K562 (cell line): ENCODE results near the gene CRKL. TPM values are rescaled to one million over a fixed set of nuclear protein-coding genes. Genes with fewer than 3 reads are reported as not detected.
"Not testable (repeated sequence)": the region's sequence is repeated elsewhere in the genome, so short reads cannot be mapped to it uniquely, and the experiment has no call there.

Experiments used
- ATAC-seq: fragments of 200-7000 bp; cut with Tn5 transposase; 3 replicates; pipeline ENCODE4 v1.9.1; 2020; ENCODE audit warnings: moderate library complexity
- BruUV-seq: library from RNA; stranded (reverse); fragments of 400-500 nt; replicated peaks from 2 replicates; lab custom pipeline; 2021; lab: Mats Ljungman, UMichigan
- CTCF ChIA-PET: fragments of 300-600 bp; formaldehyde crosslinking; extraction: SDS; loops from one replicate; lab custom pipeline; 2021; ENCODE audit warnings: low intra/inter-chr PET ratio; lab: Yijun Ruan, JAX
- POLR2A ChIA-PET: fragments of 300-600, 350-650 bp; sonication (Branson Sonifier 250); formaldehyde crosslinking; extraction: SDS; loops from one replicate; lab custom pipeline; 2021; ENCODE audit warnings: antibody characterized with exemption, inconsistent platforms; lab: Yijun Ruan, JAX
- DNase-seq, 4 experiments: peaks; one replicate each; pipeline versions ENCODE4 v3.0.0 to v3.0.0-alpha.2; 2011 to 2018; ENCODE audit warnings: low spot score in 3 of 4, mixed read lengths in 3 of 4; ENCODE audit errors: extremely low read depth in 1 of 4
- FAIRE-seq: peaks from 2 replicates; lab custom pipeline; 2011; peaks lifted over from hg19 to GRCh38; lab: Jason Lieb, UNC
- H2AFZ ChIP-seq: 2 replicates; pipeline ENCODE4 v1.6.0; 2011; ENCODE audit warnings: low read depth, low read length, control low read depth, inconsistent platforms
- H3K27ac ChIP-seq: fragments of 200-600 bp; 3 replicates; pipeline ENCODE4 v1.8.0; 2011; ENCODE audit warnings: low read depth, mild to moderate bottlenecking, control low read depth, inconsistent platforms, low read length, moderate library complexity, mixed read lengths; ENCODE audit errors: extremely low read depth
- H3K27me3 ChIP-seq, 2 experiments: fragments of 300-600 bp in 1 of 2; 2 replicates in 1 of 2; 3 replicates in 1 of 2; pipeline versions ENCODE4 v1.6.0 to v1.8.0; 2011; ENCODE audit warnings: inconsistent platforms in 2 of 2, low read length in 2 of 2, mild to moderate bottlenecking in 1 of 2, mixed read lengths in 1 of 2, moderate library complexity in 1 of 2; ENCODE audit not compliant: control insufficient read depth in 2 of 2, insufficient read depth in 2 of 2
- H3K36me3 ChIP-seq: fragments of 300-600 bp; 3 replicates; pipeline ENCODE4 v1.8.0; 2011; ENCODE audit warnings: mild to moderate bottlenecking, low read length, inconsistent platforms; ENCODE audit not compliant: control insufficient read depth, insufficient read depth
- H3K4me1 ChIP-seq, 2 experiments: fragments of 200-600 bp in 1 of 2; replicated peaks in 1 of 2; 2 replicates in 1 of 2; 3 replicates in 1 of 2; pipeline versions ENCODE4 v1.5.1 to v1.8.0; 2011; ENCODE audit warnings: inconsistent platforms in 2 of 2, low read length in 2 of 2, mild to moderate bottlenecking in 1 of 2, mixed read lengths in 1 of 2, moderate library complexity in 1 of 2; ENCODE audit not compliant: control insufficient read depth in 2 of 2, insufficient read depth in 2 of 2
- H3K4me2 ChIP-seq: 2 replicates; pipeline ENCODE4 v1.6.1; 2011; ENCODE audit warnings: low read length, control low read depth, inconsistent platforms, mixed read lengths; ENCODE audit not compliant: insufficient read depth
- H3K4me3 ChIP-seq: fragments of 200-600 bp; sonication (generic), shearing (Covaris generic); 2 replicates; pipeline ENCODE4 v1.5.1; 2016; ENCODE audit warnings: control low read depth, inconsistent platforms
- H3K79me2 ChIP-seq: fragments of 200-600 bp; 3 replicates; pipeline ENCODE4 v1.8.0; 2011; ENCODE audit warnings: low read length, inconsistent platforms; ENCODE audit not compliant: control insufficient read depth, insufficient read depth
- H3K9ac ChIP-seq, 2 experiments: 2 replicates each; pipeline versions ENCODE4 v1.6.0 to v1.6.1; 2011; ENCODE audit warnings: low read depth in 2 of 2, low read length in 2 of 2, control low read depth in 1 of 2, inconsistent platforms in 1 of 2, mild to moderate bottlenecking in 1 of 2, mixed read lengths in 1 of 2; ENCODE audit not compliant: insufficient read depth in 1 of 2
- H3K9me1 ChIP-seq: one replicate; pipeline ENCODE4 v1.6.0; 2011; ENCODE audit warnings: inconsistent platforms, mild to moderate bottlenecking, low read length, moderate library complexity; ENCODE audit not compliant: control insufficient read depth, insufficient read depth
- H3K9me3 ChIP-seq: replicated peaks from 2 replicates; pipeline ENCODE4 v1.5.1; 2011; ENCODE audit warnings: low read depth, low read length, inconsistent platforms; ENCODE audit not compliant: control insufficient read depth, insufficient read depth
- H4K20me1 ChIP-seq: replicated peaks from 2 replicates; pipeline ENCODE4 v1.6.1; 2011; ENCODE audit warnings: low read length, inconsistent platforms, mixed read lengths; ENCODE audit not compliant: control insufficient read depth, insufficient read depth
- ARNT ChIP-seq, 2 experiments: fragments of 450-650 bp; IDR thresholded peaks; 2 replicates each; pipeline ENCODE4 v1.6.1; 2016; ENCODE audit warnings: mild to moderate bottlenecking in 1 of 2
- FOXK1 ChIP-seq: sonication (generic); formaldehyde crosslinking; IDR thresholded peaks from 2 replicates; pipeline ENCODE4 v1.8.0; 2022; ENCODE audit warnings: missing genetic modification reagents, mild to moderate bottlenecking, borderline replicate concordance
- HDAC2 ChIP-seq: fragments of 450-650 bp; IDR thresholded peaks from 2 replicates; pipeline ENCODE4 v1.6.1; 2016; ENCODE audit warnings: mild to moderate bottlenecking
- MYBL2 ChIP-seq, 2 experiments: fragments of 450-650 bp in 1 of 2; sonication (generic) in 1 of 2; formaldehyde crosslinking in 1 of 2; IDR thresholded peaks; 2 replicates each; pipeline versions ENCODE4 v1.6.1 to v1.8.1; 2017 to 2022; ENCODE audit warnings: borderline replicate concordance in 1 of 2, inconsistent platforms in 1 of 2, low read depth in 1 of 2, mild to moderate bottlenecking in 1 of 2, missing genetic modification reagents in 1 of 2, moderate library complexity in 1 of 2
- MYC ChIP-seq, 2 experiments: fragments of 250-450 bp in 1 of 2; sonication (Bioruptor Pico) in 1 of 2; IDR thresholded peaks; 2 replicates each; pipeline versions ENCODE4 v1.5.1 to v1.6.1; 2012 to 2021; ENCODE audit warnings: low read depth in 2 of 2, borderline replicate concordance in 1 of 2, improper control_type of control experiment in 1 of 2, low read length in 1 of 2, mild to moderate bottlenecking in 1 of 2, moderate library complexity in 1 of 2
- RBFOX2 ChIP-seq: fragments of 200-400 bp; formaldehyde crosslinking; IDR thresholded peaks from 2 replicates; pipeline ENCODE4 v1.6.1; 2017; ENCODE audit warnings: low read depth, mild to moderate bottlenecking, low read length, moderate library complexity
- SIN3A ChIP-seq, 2 experiments: fragments of 150-350 bp in 1 of 2; IDR thresholded peaks; 2 replicates each; pipeline ENCODE4 v1.6.1; 2011 to 2016; ENCODE audit warnings: borderline replicate concordance in 2 of 2, low read depth in 2 of 2, low read length in 2 of 2, mild to moderate bottlenecking in 2 of 2, moderate library complexity in 2 of 2; ENCODE audit not compliant: control insufficient read depth in 1 of 2
- TBL1XR1 ChIP-seq, 2 experiments: IDR thresholded peaks; 2 replicates each; pipeline ENCODE4 v1.6.1; 2012; ENCODE audit warnings: improper control_type of control experiment in 2 of 2, low read length in 2 of 2, mild to moderate bottlenecking in 1 of 2
- TRIM24 ChIP-seq, 2 experiments: fragments of 450-650 bp; IDR thresholded peaks; 2 replicates each; pipeline ENCODE4 v1.6.1; 2016
- XRCC5 ChIP-seq: fragments of 200-400 bp; formaldehyde crosslinking; IDR thresholded peaks from 2 replicates; pipeline ENCODE4 v1.6.1; 2017; ENCODE audit warnings: low read depth, mild to moderate bottlenecking, low read length
- WGBS: fragments of 100-300 bp; shearing (Covaris generic); methylation state at CpG from one replicate; pipeline ENCODE4 v1.1.6; 2016; ENCODE audit warnings: low coverage, mixed read lengths; ENCODE audit not compliant: insufficient coverage; ENCODE audit errors: missing lambda C conversion rate; 5-methylcytosine and 5-hydroxymethylcytosine counted together
- in situ Hi-C: fragments of 300-500 bp; cut with MboI; formaldehyde crosslinking; loops from 4 replicates; pipeline ENCODE4 v1.15.0; 2018; ENCODE audit warnings: inconsistent platforms, mixed read lengths
- intact Hi-C: fragments of 100-400 bp; cut with micrococcal nuclease; formaldehyde crosslinking; loops from 2 replicates; pipeline ENCODE4 v1.14.2; 2022
- polyA plus RNA-seq, 8 experiments: library from polyadenylated mRNA; depleted of rRNA in 4 of 8; stranded (reverse) in 5 of 8; unstranded in 3 of 8; fragments of >200 nt; fragmentation: Nextera tagmentation in 2 of 8; fragmentation: Illumina TruSeq in 1 of 8; extraction: Ambion mirVana in 2 of 8; extraction: Trizol in 1 of 8; gene quantifications; 2 replicates each; pipeline versions ENCODE4 v1.2.1 to v1.2.3, GENCODE V29; 2011 to 2014; ENCODE audit warnings: inconsistent platforms in 1 of 8, missing spikeins in 1 of 8
- total RNA-seq, 7 experiments: library from RNA; depleted of rRNA in 6 of 7; stranded (reverse); fragments of >200 nt in 6 of 7; fragmentation: Illumina TruSeq in 2 of 7; extraction: Trizol in 2 of 7; gene quantifications; 2 replicates each; pipeline versions ENCODE4 v1.2.1 to v1.2.3, GENCODE V29; 2011 to 2021; ENCODE audit warnings: low replicate concordance in 1 of 7
- TF ChIP-seq, protein P1 (sequence below): sonication (generic); formaldehyde crosslinking; IDR thresholded peaks from 2 replicates; pipeline ENCODE4 v1.8.1; 2023; ENCODE audit warnings: mild to moderate bottlenecking, missing genetic modification reagents
- TF ChIP-seq, protein P2 (sequence below): sonication (generic); formaldehyde crosslinking; IDR thresholded peaks from 2 replicates; pipeline ENCODE4 v1.8.0; 2022; ENCODE audit warnings: missing genetic modification reagents, mild to moderate bottlenecking, borderline replicate concordance
- TF ChIP-seq, protein P3 (sequence below): fragments of 450-650 bp; IDR thresholded peaks from 2 replicates; pipeline ENCODE4 v1.6.1; 2016; ENCODE audit warnings: borderline replicate concordance

Gene CRKL
- total and polyA plus RNA-seq, 9 of the 15 experiments (the other 6 are each of a cell fraction or from before 2014, with no cell fraction given): 100 to 263 (median 124) TPM

DNA sequence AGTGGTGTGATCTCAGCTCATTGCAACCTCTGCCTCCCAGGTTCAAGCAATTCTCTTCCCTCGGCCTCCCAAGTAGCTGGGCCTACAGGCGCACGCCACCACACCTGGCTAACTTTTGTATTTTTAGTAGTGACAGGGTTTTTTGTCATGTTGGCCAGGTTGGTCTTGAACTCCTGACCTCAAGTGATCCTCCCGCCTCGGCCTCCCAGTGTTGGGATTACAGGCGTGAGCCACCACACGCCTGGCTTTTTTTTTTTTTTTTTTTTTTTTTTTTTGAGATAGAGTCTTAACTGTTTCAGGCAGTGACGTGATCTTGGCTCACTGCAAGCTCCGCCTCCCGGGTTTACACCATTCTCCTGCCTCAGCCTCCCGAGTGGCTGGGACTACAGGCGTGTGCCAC is 13.2 kb downstream of the CRKL start:
- H3K4me3 ChIP-seq; DNase-seq; FAIRE-seq; in situ Hi-C loops; H3K9me3 ChIP-seq; H2AFZ ChIP-seq; H3K4me2 ChIP-seq; H3K27ac ChIP-seq; BruUV-seq; CTCF ChIA-PET; H3K27me3 ChIP-seq; H3K9ac ChIP-seq; ATAC-seq; TF ChIP-seq MYC (IDR thresholded peaks at IDR 0.05; ENCODE audit: low read depth, low read length); MYBL2 (IDR thresholded peaks at IDR 0.05; ENCODE audit: low read depth): not testable (repeated sequence)
- Histone ChIP-seq H3K9me1 (peaks cover 13% of the 10 kb centered on the region), H4K20me1 (peaks cover 74% of the 10 kb centered on the region), H3K4me1 (peaks cover 9 to 12% of the 10 kb centered on the region in 2 experiments; a peak in 4 of 5 replicates), H3K79me2 (peaks cover 99% of the 10 kb centered on the region), H3K36me3 (peaks cover 80% of the 10 kb centered on the region)
- WGBS: 90% methylated on average over 12 of the region's 12 CpGs
- POLR2A ChIA-PET: interaction anchor here (0.7 to 64.4 kb wide), 3 partner anchors 12 to 44 kb away, joined by 3 to 1556 read pairs (median 1556); partner anchors contain the start of genes AIFM3, CRKL and LZTR1
- intact Hi-C loops: loop anchor here (5.0 kb wide), 1 partner anchor 52 kb away; the partner anchor contains the start of gene LZTR1
- TF ChIP-seq XRCC5: 0 out of 2 replicates have a peak, but pooled peaks have one; percentile 37
- TF ChIP-seq HDAC2: peak; percentile 27; the same call in 1 of the 2 replicates
- peak; percentile 20 to 42; a peak in 2 of 4 replicates for TF ChIP-seq TRIM24 (IDR thresholded peaks at IDR 0.05)
- 0 out of 4 replicates have a peak, but pooled peaks of 1 of the 2 experiments have one; percentile 23 for TF ChIP-seq TBL1XR1 (IDR thresholded peaks at IDR 0.05; ENCODE audit: low read length in 2 of 2)
- TF ChIP-seq, protein P1, sequence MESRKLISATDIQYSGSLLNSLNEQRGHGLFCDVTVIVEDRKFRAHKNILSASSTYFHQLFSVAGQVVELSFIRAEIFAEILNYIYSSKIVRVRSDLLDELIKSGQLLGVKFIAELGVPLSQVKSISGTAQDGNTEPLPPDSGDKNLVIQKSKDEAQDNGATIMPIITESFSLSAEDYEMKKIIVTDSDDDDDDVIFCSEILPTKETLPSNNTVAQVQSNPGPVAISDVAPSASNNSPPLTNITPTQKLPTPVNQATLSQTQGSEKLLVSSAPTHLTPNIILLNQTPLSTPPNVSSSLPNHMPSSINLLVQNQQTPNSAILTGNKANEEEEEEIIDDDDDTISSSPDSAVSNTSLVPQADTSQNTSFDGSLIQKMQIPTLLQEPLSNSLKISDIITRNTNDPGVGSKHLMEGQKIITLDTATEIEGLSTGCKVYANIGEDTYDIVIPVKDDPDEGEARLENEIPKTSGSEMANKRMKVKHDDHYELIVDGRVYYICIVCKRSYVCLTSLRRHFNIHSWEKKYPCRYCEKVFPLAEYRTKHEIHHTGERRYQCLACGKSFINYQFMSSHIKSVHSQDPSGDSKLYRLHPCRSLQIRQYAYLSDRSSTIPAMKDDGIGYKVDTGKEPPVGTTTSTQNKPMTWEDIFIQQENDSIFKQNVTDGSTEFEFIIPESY (CRISPR knock-in tag): peak; percentile 93
- TF ChIP-seq ARNT (IDR thresholded peaks at IDR 0.05): 0 out of 4 replicates have a peak, but pooled peaks of 1 of the 2 experiments have one; percentile 15
- TF ChIP-seq FOXK1 (CRISPR knock-in tag): peak; percentile 28; the same call in 1 of the 2 replicates
- TF ChIP-seq MYC (CRISPR knock-in tag; IDR thresholded peaks at IDR 0.05; ENCODE audit: borderline replicate concordance, low read depth): 0 out of 2 replicates have a peak, but pooled peaks have one; percentile 20
- TF ChIP-seq, protein P2, sequence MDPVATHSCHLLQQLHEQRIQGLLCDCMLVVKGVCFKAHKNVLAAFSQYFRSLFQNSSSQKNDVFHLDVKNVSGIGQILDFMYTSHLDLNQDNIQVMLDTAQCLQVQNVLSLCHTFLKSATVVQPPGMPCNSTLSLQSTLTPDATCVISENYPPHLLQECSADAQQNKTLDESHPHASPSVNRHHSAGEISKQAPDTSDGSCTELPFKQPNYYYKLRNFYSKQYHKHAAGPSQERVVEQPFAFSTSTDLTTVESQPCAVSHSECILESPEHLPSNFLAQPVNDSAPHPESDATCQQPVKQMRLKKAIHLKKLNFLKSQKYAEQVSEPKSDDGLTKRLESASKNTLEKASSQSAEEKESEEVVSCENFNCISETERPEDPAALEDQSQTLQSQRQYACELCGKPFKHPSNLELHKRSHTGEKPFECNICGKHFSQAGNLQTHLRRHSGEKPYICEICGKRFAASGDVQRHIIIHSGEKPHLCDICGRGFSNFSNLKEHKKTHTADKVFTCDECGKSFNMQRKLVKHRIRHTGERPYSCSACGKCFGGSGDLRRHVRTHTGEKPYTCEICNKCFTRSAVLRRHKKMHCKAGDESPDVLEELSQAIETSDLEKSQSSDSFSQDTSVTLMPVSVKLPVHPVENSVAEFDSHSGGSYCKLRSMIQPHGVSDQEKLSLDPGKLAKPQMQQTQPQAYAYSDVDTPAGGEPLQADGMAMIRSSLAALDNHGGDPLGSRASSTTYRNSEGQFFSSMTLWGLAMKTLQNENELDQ: 0 out of 2 replicates have a peak, but pooled peaks have one; percentile 58
- TF ChIP-seq, protein P3, sequence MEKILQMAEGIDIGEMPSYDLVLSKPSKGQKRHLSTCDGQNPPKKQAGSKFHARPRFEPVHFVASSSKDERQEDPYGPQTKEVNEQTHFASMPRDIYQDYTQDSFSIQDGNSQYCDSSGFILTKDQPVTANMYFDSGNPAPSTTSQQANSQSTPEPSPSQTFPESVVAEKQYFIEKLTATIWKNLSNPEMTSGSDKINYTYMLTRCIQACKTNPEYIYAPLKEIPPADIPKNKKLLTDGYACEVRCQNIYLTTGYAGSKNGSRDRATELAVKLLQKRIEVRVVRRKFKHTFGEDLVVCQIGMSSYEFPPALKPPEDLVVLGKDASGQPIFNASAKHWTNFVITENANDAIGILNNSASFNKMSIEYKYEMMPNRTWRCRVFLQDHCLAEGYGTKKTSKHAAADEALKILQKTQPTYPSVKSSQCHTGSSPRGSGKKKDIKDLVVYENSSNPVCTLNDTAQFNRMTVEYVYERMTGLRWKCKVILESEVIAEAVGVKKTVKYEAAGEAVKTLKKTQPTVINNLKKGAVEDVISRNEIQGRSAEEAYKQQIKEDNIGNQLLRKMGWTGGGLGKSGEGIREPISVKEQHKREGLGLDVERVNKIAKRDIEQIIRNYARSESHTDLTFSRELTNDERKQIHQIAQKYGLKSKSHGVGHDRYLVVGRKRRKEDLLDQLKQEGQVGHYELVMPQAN: peak; percentile 47; the same call in 1 of the 2 replicates
- TF ChIP-seq RBFOX2: peak; percentile 28; the same call in 1 of the 2 replicates
- 0 out of 4 replicates have a peak, but pooled peaks of 1 of the 2 experiments have one; percentile 16 for TF ChIP-seq SIN3A (IDR thresholded peaks at IDR 0.05; ENCODE audit: borderline replicate concordance in 2 of 2, control insufficient read depth in 1 of 2, low read depth in 2 of 2, low read length in 2 of 2)
- 0 out of 2 replicates have a peak, but pooled peaks have one; percentile 73 for TF ChIP-seq MYBL2 (CRISPR knock-in tag; IDR thresholded peaks at IDR 0.05; ENCODE audit: borderline replicate concordance)
